ENCODE results near the gene PKNOX2. TPM values are rescaled to one million over a fixed set of nuclear protein-coding genes. Genes with fewer than 3 reads are reported as not detected.

The PKNOX2 gene
- total and polyA plus RNA-seq, 9 of the 15 experiments (the other 6 are each of a cell fraction or from before 2014, with no cell fraction given), result not detected

DNA sequence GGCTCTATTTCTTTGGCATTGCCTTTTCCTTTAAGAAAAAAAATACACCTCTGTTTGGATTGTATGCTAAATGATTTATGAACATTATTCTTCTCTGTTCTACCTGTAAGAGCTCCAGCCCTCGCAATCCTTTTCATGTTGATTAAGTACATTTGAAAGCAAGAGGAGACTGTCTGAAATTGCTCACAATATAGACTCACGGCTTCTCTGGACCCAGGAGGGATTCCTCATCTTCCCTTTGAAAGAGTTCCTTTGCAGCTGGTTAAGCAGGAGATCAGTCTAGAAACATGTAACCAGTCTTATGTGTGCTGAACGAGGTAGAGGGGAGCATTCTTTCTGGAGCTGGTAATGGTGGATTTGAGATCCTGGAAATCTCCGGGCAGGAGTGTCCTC is 47.4 kb downstream of the PKNOX2 start:
- no peak overlapping the region for H3K4me2 ChIP-seq (ENCODE audit: insufficient read depth, low read length)
- no peak for DNase-seq (ENCODE audit: extremely low read depth in 1 of 4, low spot score in 3 of 4)
- WGBS (ENCODE audit: insufficient coverage, low coverage, missing lambda C conversion rate), result 0% methylated on average over 4 of the region's 4 CpGs
- ChIA-PET POLR2A (no interaction called here), CTCF (ENCODE audit: low intra/inter-chr PET ratio) (no interaction called here)
- no peak overlapping the region for H3K4me3 ChIP-seq
- no peaks in the 10 kb centered on the region for H3K36me3 ChIP-seq (ENCODE audit: control insufficient read depth, insufficient read depth, low read length)
- no peak for TF ChIP-seq ZNF76 (CRISPR knock-in tag; IDR thresholded peaks at IDR 0.05; ENCODE audit: borderline replicate concordance)
- TF ChIP-seq, protein P1, sequence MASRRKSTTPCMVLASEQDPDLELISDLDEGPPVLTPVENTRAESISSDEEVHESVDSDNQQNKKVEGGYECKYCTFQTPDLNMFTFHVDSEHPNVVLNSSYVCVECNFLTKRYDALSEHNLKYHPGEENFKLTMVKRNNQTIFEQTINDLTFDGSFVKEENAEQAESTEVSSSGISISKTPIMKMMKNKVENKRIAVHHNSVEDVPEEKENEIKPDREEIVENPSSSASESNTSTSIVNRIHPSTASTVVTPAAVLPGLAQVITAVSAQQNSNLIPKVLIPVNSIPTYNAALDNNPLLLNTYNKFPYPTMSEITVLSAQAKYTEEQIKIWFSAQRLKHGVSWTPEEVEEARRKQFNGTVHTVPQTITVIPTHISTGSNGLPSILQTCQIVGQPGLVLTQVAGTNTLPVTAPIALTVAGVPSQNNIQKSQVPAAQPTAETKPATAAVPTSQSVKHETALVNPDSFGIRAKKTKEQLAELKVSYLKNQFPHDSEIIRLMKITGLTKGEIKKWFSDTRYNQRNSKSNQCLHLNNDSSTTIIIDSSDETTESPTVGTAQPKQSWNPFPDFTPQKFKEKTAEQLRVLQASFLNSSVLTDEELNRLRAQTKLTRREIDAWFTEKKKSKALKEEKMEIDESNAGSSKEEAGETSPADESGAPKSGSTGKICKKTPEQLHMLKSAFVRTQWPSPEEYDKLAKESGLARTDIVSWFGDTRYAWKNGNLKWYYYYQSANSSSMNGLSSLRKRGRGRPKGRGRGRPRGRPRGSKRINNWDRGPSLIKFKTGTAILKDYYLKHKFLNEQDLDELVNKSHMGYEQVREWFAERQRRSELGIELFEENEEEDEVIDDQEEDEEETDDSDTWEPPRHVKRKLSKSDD (conservative IDR thresholded peaks at IDR 0.05; ENCODE audit: low read length), result no peak
- TF ChIP-seq E4F1 (CRISPR knock-in tag; IDR thresholded peaks at IDR 0.05; ENCODE audit: borderline replicate concordance), result no peak
- no peak for TF ChIP-seq GABPA (tag; conservative IDR thresholded peaks at IDR 0.05; ENCODE audit: low read depth)
- no peak for TF ChIP-seq BRF1 (IDR thresholded peaks at IDR 0.05; ENCODE audit: borderline replicate concordance, extremely low read depth, insufficient read length)
- TF ChIP-seq SRSF3 (IDR thresholded peaks at IDR 0.05; ENCODE audit: insufficient read depth, low read length), result no peak
- no peak for TF ChIP-seq HNRNPLL (IDR thresholded peaks at IDR 0.05; ENCODE audit: low read depth, low read length, poor library complexity, severe bottlenecking)
- no peak for TF ChIP-seq ZNF583 (CRISPR knock-in tag; IDR thresholded peaks at IDR 0.05)
- TF ChIP-seq NONO (IDR thresholded peaks at IDR 0.05; ENCODE audit: low read depth in 2 of 2, low read length in 1 of 2), result no peak
- no TSS peak for BruUV-seq (replicated peaks)
- H3K9me1 ChIP-seq (ENCODE audit: control insufficient read depth, insufficient read depth, low read length), result no peaks in the 10 kb centered on the region
- no peaks in the 10 kb centered on the region for H4K20me1 ChIP-seq (replicated peaks; ENCODE audit: control insufficient read depth, insufficient read depth, low read length)
- H3K9ac ChIP-seq (ENCODE audit: insufficient read depth in 1 of 2, low read depth in 2 of 2, low read length in 2 of 2), result no peak overlapping the region
- H3K79me2 ChIP-seq (ENCODE audit: control insufficient read depth, insufficient read depth, low read length), result no peaks in the 10 kb centered on the region
- H3K4me1 ChIP-seq (replicated peaks in 1 of 2; ENCODE audit: control insufficient read depth in 2 of 2, insufficient read depth in 2 of 2, low read length in 2 of 2), result no peaks in the 10 kb centered on the region
- intact Hi-C loops (cut with micrococcal nuclease) (no loop called here), in situ Hi-C loops (cut with MboI) (no loop called here)
- H3K27ac ChIP-seq (ENCODE audit: extremely low read depth, low read depth, low read length), result no peak overlapping the region
- no peak for FAIRE-seq
- H2AFZ ChIP-seq (ENCODE audit: low read depth, low read length), result no peak overlapping the region
- peaks cover 21 to 58% of the 10 kb centered on the region in 2 experiments for H3K27me3 ChIP-seq (ENCODE audit: control insufficient read depth in 2 of 2, insufficient read depth in 2 of 2, low read length in 2 of 2)
- H3K9me3 ChIP-seq (replicated peaks; ENCODE audit: control insufficient read depth, insufficient read depth, low read depth, low read length), result no peaks in the 10 kb centered on the region
- no peak for ATAC-seq
